Measurements from ENCODE around the gene CRHR2.
"Not testable (repeated sequence)": the region's sequence is repeated elsewhere in the genome, so short reads cannot be mapped to it uniquely, and the experiment has no call there.

CRHR2 gene

DNA sequence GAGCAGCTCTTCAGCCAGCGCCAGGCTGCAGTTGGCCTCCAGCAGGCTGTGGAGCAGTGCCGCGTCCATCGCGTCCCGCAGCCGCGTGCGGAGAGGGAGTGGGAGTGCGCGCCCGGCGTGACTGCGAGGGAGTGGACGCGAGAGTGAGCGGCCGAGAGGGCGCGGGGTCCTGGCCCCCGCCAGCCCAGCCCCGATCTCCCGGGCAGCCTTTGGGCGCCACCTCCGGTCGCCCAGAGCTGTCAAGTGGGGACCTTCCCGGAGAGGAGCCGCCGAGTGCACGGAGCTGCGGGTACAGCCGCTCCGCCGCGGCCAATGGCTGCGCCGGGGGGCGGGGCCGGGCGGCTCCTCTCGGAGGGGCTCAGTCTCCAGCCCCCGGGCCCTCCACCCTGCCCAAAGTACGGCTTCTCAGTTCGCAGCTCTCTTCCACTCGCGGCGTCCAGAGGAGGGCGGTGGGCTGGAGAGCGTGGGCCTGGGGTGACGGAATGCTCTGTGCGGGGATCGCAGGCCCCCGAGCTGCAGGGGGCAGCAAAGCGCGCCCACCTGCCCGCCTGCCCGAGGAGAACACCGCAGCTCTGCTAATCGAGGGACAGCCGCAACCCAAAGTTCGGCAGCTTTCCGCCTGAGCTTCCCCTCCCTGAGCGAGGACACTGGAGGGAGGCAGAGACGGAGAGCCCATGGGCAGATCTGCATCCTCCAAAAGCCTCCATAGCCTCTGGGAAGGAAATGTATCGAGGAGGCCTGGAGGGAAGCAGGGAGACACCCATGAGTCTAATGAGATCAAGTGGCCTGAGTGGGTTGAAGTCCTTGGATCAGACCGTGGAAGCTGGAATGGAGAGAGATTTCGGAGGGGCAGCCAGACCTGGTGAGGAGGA is at the start of gene CRHR2:
CRHR2 (minus strand) TSS at position 245 of the 872 bp plus-strand sequence; CDS start at position 69, 176 bp downstream.
- DNase-seq (ENCODE audit: low read depth), result no peak

GRCh38 chr7:30731581-30731980 is 49.3 kb upstream of the CRHR2 start:
- no peak for DNase-seq (ENCODE audit: low read depth)

DNA sequence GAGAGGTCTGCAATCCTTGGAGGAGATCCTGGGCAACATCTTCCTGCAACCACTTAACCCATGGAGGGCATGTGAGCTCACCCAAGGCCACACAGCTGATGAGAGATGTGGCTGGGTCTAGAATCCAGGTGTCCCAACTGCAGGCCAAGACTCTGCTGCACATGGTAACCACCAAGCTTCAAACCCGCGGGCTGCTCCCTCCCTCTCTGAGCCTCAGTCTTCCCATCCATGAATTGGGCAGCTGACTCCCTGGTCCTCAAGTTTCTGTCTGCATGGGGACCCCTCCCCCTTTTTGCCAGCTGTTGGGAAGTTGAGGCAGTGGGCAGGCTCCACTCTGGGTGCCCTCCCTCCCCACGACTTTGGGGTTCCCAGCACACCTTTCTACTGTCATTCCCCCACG is 48.7 kb upstream of the CRHR2 start:
- DNase-seq (ENCODE audit: low read depth), result no peak

DNA sequence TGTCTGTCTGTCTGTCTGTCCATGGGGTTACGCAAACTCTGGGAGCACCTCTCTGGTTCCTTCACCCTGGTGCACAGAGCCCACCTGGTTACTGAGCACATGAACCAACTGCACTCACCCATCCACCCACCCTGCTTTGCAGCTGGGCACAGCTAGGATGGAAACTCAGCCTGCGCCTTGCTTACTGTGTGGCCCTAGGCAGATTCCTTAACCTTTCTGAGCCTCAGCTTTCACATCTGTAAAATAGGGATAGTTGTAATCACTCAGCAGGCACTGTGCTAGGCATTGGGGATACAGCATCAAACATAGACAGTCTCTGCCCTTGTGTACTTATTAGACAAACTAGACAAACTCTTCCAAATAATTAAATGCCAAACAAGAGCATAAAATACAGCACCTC is 47.8 kb upstream of the CRHR2 start:
- DNase-seq (ENCODE audit: low read depth), result no peak

DNA sequence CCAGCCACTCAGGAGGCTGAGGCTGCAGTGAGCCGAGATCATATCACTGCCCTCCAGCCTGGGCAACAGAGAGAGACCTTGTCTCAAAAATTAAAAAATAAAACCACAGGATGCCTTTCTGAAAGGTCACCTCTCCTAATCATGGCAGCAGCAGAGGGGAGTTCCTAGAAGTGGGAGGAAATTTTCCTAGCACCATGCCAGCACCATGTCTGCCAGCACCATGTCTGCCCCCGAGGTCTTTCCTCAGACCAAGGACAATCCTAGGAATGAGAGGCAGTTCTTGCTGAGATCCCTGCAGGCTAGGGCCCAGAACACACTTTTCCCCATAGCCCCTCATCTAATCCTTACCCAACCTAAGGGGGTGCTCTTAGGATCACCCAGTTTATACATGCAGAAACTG is 47.4 kb upstream of the CRHR2 start:
- no peak for DNase-seq (ENCODE audit: low read depth)

DNA sequence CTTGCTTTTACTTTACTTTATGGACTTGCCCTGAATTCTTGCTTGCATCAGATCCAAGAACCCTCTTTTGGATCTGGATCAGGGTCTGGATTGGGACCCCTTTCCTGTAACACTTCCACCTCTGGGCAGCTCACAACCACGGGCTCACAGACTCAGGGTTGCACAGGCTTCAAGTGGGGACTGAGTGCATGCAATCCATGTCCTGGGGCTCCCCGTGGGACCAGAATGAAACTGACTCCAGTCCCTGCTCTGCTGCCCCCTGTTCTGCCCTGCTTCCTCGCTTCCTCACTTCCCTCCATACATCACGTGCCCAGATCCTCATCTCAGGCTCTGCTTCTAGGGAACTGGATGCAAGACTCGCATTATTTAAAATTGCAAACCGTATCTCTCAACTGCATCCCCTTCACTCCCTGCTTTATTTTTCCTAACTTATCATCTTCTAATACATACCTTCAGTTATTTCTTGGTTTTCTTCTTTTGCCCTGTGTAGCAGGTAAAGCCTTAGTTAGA is 46.4 kb upstream of the CRHR2 start:
- DNase-seq (ENCODE audit: low read depth), result no peak

DNA sequence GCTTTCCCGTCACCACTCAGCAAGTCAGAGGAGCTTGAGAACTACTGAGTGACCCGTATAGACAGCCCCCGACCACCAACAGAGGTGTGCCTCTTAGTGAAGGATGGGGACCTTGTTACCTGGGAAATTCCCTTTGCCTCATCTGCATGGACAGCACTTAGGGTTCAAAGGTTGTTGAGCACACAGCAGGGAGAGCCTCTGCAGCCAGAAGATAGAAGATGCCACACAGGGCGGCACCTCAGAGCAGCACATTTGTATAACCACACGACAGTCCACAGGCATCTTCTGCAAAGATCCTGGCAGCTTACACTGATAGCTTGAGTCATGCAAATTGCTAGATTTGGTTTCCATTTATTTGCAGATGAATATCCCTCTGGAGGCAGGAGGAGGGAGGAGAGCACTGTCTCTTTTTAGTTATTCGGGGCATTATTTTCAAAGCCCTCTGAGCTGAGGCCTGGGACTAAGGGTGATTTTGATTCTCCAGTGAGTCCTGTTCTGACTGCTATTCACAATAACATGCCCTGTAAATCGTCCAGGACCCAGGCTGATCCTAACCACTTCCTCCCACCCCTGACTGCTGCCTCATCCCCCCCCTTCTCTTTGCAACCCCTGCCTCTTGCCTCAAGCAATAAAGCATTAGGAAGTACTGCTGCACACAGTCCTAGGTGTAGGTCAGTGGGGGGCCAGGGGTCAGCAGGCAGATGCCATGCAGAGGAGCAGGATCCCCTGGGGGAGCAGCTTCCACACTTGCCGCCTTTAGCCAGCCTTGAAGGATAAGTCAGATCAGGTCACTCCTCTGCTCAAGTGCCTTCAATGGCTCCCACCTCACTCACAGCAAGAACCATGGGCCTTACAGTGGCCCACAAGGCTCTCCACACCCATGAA is 45.0 kb upstream of the CRHR2 start:
- no peak for DNase-seq (ENCODE audit: low read depth)

DNA sequence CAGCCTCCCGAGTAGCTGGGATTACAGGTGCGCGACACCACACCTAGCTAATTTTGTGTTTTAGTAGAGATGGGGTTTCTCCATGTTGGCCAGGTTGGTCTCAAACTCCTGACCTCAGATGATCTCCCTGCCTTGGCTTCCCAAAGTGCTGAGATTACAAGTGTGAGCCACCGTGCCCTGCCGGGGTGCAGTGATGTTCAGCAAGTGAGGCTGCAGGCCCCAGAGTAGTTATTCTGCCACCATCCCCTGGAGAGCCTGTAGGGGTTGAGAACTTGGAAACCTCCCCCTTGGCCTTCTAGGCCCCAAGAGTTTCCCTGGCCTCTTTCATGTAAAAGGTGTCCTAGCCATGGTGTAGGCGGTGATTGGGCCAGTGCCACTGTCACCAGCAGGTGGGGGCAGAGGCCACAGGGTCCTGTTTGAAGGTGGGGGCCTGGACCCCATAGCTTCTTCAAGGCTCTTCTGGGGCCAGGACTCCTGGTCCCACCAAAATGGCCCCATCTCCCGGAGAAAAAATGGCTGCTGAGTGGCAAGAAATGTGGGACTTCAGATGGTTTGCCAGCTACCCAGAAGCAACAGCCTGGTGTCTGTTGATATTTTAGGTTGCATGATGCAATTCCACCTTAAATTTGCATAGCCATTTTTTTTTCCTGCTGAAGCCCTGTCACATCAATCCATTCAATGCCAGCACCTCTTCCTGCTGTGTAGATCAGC is 44.2 kb upstream of the CRHR2 start:
- no peak for DNase-seq (ENCODE audit: low read depth)

DNA sequence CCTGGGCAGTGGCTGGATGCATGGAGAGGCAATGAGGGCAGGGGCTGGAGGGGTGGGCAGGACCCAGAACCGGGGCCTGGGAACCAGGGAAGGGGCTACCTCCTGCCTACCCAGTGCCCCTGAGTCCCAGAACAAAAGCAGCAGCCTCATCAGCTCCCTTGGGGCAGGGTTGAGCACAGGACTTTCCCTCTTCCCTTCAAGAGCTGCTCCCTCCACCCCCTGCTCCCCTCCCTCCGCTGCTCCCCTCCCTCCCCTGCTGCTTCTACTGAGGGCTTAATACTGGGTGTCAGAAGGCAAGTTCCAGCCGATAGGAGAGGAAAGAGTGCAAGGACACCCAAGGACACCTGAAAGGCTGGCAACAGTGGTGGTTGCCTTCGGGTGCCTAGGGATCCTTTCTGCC is 41.5 kb upstream of the CRHR2 start:
- DNase-seq (ENCODE audit: low read depth), result no peak

- DNase-seq (ENCODE audit: low read depth), result no peak
These were observed 40.4 kb upstream of the CRHR2 start for GRCh38 chr7:30722671-30723070.

GRCh38 chr7:30722187-30722586 is 39.9 kb upstream of the CRHR2 start:
- DNase-seq (ENCODE audit: low read depth), result no peak

DNA sequence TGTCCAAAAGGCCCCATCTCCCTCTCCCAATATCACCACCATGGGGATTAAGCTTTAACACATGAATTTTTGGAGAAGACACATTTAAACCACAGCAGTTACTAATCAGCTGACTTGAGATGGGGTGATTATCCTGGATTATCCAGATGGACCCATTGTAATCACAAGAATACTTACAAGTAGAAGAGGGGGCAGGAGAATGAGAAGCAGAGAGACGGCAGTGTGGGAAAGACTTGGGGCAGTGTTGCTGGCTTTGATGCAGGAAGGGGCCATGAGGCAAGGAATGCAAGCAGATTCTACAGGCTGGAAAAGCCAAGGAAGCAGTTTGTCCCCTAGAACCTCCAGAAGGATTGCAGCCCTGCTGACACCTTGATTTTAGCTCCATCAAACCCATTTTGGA is 39.0 kb upstream of the CRHR2 start:
- DNase-seq (ENCODE audit: low read depth), result no peak

DNA sequence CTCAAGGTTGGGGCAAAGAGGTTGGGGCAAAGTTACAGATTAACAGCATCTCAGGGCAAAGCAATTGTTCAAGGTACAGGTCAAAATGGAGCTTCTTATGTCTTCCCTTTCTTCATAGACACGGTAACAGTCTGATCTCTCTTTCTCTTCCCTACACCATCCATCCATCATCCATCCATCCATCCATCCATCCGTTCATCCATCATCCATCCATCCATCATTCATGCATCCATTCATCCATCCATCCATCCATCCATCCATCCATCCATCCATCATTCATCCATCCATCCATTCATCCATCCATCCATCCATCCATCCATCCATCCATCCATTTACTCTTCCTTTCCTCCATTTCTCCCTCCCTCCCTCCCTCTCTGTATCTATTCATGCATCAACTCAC is 37.2 kb upstream of the CRHR2 start:
- DNase-seq (ENCODE audit: low read depth), result not testable (repeated sequence)

- DNase-seq (ENCODE audit: low read depth), result no peak
These were observed 34.9 kb upstream of the CRHR2 start for GRCh38 chr7:30717181-30717580.

- DNase-seq (ENCODE audit: low read depth), result no peak
These were observed 31.9 kb upstream of the CRHR2 start for GRCh38 chr7:30714129-30714528.

DNA sequence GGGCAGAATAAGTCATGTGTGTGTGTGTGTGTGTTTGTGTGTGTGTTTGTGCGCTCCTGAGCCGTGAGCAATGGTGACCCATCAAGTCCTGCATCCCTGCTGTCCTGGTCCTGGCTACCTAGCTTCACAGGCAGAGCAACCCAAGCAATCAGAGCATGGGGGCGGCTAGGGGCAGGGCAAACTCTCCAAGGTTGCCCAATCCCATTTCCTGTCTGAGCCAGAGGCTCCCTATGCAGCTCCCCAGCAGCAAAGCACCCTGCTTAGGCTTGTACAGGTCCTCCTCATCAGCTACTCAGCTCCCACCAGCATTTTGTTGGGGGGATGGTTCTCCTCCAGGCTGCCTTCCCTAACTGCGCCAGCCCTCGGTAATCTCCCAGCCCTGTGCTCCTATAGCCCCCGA is 31.1 kb upstream of the CRHR2 start:
- DNase-seq (ENCODE audit: low read depth), result no peak

DNA sequence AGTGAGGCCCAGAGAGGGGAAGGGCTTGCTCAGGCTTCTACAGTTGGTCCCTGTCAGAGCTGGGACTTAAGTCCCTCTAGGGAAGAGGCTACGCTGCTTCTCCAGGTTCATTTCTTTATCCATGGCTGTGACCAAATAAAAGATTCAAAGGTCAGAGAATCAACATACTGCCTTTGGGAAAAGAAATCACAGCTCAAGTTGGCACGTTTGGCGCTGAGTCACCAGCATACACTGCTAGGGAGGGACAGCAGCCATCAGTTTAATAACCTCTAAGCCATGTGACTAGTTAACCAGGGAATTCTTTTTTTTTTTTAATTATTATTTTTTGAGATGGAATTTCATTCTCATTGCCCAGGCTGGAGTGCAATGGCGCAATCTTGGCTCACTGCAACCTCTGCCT is 28.4 kb upstream of the CRHR2 start:
- DNase-seq (ENCODE audit: low read depth), result no peak

DNA sequence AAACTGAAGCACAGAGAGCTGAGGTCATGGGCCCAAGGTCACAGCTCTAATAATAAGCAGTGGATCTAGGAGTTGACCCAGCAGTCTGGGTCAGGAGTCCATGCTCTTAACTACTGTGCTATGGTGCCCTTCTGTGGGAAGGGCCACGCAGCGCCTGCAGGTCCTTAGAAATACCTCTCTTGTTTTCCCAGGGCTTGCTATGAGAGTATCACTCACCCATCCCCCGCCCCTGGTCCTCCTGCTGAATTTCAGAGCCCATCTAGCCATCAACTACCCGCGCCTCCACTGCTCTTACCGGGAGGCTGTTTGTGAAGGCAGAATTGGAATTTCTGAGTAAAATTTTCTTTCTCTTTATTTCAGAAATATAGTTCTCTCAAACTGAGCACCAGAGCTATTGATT is 27.3 kb upstream of the CRHR2 start:
- DNase-seq (ENCODE audit: low read depth), result no peak

- no peak for DNase-seq (ENCODE audit: low read depth)
These were observed 26.7 kb upstream of the CRHR2 start for GRCh38 chr7:30708983-30709382.

DNA sequence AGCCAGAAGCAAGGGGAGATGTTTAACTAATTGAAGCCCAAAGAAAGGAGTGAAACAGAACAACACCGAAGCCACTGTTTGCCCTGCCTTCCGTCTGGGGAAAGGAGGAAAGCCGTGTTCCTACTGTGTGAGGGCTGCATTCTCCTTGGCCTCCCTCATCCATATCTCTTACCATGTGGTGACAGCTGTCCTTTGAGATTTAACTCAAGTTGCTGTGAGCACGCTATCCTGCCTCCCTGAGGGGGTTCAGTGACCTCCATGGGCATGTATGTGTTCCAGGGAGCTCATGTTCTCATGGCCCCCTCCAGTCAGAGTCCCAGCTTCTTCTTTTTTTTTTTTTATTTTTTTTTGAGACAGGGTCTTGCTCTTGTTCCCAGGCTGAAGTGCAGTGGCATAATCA is 26.2 kb upstream of the CRHR2 start:
- DNase-seq (ENCODE audit: low read depth), result no peak

- no peak for DNase-seq (ENCODE audit: low read depth)
These were observed 25.4 kb upstream of the CRHR2 start for GRCh38 chr7:30707391-30708357.
